Activated naive CD8-positive, alpha-beta T cell treated with anti-CD3 and anti-CD28 coated beads for 36 hours (primary cell): ENCODE data around the gene HOXA6. TPM values are rescaled to one million over a fixed set of nuclear protein-coding genes. Genes with fewer than 3 reads are reported as not detected.

Source experiments
- DNase-seq: peaks from one replicate; pipeline ENCODE4 v3.0.0; 2021
- H3K27ac Mint-ChIP-seq: one replicate; pipeline ENCODE4 v1.8.0; 2022; ENCODE audit warnings: mild to moderate bottlenecking, moderate library complexity, mixed read lengths
- H3K27me3 Mint-ChIP-seq: one replicate; pipeline ENCODE4 v1.8.0; 2022; ENCODE audit warnings: mild to moderate bottlenecking, mixed read lengths
- H3K36me3 Mint-ChIP-seq: one replicate; pipeline ENCODE4 v1.8.0; 2021; ENCODE audit warnings: mild to moderate bottlenecking, mixed read lengths
- H3K4me1 Mint-ChIP-seq: one replicate; pipeline ENCODE4 v1.8.0; 2021; ENCODE audit warnings: mixed read lengths
- H3K4me3 Mint-ChIP-seq: one replicate; pipeline ENCODE4 v1.8.0; 2022; ENCODE audit warnings: mild to moderate bottlenecking, moderate library complexity, mixed read lengths
- H3K9me3 Mint-ChIP-seq: one replicate; pipeline ENCODE4 v1.8.0; 2022; ENCODE audit warnings: mixed read lengths
- total RNA-seq, 2 experiments: library from RNA; stranded (reverse); gene quantifications; one replicate each; pipeline ENCODE4 v1.2.3, GENCODE V29; 2021

The HOXA6 gene
- total RNA-seq, 2 experiments from 2014 or later: not detected

DNA sequence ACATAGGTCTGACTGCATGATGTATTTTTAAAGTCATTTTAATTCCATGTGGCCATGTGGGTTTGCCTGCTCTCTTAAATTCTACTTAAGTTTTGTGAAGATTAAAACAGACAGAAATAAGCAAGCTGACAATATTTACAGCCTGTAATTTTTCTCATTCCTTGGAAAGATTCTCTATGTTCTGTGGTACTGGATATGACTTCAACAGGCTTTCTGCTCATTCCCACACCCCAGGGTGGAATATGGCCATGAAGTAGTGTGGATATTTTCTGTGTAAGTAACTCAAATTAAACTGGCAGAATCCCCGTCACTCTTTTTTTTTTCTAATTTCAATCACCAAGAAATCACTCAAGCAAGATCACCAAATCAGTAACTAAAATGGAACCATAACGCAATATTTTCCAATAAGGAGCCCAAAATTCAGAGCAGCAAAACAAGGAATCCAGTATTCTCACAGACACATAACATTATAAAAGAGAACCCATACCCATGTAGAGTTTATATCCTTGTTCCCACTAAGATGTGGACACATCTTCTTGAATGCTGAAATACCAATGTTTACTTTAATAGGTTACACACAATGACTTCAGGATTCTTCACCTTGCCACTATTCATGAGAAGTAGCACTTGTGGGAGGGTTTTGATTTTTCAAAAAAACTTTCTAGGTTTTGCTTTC, 9.8 kb downstream of the HOXA6 start:
- Mint-ChIP-seq H3K4me1 (peaks cover 20% of the 10 kb centered on the region), H3K27me3 (peaks cover 76% of the 10 kb centered on the region), H3K27ac (no peak overlapping the region), H3K9me3 (no peaks in the 10 kb centered on the region), H3K36me3 (peaks cover 1% of the 10 kb centered on the region), H3K4me3 (no peak overlapping the region)
- DNase-seq: no peak

DNA sequence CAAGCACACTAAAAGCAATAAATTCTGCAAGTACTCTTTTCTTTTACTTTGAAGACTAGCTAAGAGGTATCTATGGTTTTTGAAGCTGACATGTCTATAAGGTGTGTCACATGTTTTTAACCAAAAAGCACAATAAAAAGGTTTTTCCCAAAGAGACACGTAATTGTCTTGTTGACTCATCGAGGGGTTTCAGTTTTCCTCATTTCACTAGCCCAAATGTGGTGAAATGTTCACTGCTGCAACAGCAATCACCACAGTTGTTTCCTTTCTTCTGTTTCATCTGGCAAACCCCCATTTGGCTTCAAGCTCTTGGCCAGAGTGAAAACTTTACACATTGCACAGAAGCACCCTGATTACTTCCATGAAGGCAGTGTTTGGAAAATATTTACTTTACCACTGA, 13.2 kb downstream of the HOXA6 start:
- Mint-ChIP-seq H3K27ac (no peak overlapping the region), H3K4me3 (no peak overlapping the region), H3K36me3 (no peaks in the 10 kb centered on the region), H3K9me3 (no peaks in the 10 kb centered on the region), H3K27me3 (peaks cover 79% of the 10 kb centered on the region), H3K4me1 (peaks cover 20% of the 10 kb centered on the region)
- no peak for DNase-seq

DNA sequence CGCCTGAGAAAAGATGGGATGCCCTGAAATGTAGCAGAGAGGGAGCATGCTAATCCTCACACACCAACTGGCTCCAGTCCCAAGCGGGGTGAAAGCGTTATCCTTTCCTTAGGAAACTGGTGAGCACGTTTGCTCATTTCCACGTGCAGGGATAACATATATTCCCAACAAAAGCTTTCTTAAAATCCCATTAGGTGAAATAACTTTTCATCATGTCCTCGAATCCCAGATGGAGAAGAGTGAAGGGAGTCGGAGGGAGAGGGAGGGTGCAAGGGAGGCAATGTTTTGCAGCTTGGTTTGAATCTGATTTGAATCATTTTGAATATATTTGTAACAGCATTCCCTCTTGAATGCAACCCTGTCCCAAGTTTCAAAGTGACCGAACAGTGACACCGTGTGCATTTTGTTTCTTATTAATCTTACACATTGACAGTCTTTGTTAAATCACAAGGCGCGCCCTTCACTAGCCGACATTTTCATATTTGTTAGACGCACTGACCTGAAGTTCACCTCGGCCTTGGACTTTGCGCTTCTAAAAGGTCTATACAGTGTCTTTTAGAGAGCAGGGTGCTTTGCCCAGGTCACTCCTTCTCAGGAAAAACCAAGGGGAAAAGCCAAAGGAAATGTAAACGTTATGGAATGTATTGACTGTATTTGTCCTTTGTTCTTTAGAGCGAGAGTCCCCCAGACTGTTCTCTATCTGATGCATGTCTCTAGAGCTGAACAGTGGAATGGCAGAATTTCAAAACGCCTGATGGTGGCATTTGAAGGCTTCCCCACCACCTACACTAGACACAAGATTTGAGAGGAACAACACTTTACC, 14.0 kb downstream of the HOXA6 start:
- no peak overlapping the region for H3K27ac Mint-ChIP-seq
- peaks cover 82% of the 10 kb centered on the region for H3K27me3 Mint-ChIP-seq
- peaks cover 20% of the 10 kb centered on the region for H3K4me1 Mint-ChIP-seq
- H3K36me3 Mint-ChIP-seq: no peaks in the 10 kb centered on the region
- no peak overlapping the region for H3K4me3 Mint-ChIP-seq
- H3K9me3 Mint-ChIP-seq: no peaks in the 10 kb centered on the region
- no peak for DNase-seq

DNA sequence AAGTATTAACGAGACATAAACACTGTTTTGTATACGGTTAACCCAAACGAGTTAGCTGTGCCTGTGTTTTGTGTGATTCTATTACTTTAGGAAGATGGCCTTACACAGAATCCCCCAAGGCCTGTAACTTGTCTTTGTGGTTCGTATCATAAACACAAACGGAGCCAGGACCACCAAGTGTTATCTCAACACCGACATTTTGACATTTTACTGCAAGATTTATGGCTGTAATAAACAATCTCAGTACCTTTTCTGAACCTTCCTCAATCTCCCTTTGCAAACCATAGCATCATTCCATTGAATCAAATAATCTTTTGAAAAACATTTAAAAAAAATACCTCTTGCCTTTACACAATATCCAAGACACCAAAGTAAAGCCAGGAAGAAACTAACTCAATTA, 14.6 kb downstream of the HOXA6 start:
- no peak for DNase-seq
- Mint-ChIP-seq H3K4me3 (no peak overlapping the region), H3K27me3 (peaks cover 77% of the 10 kb centered on the region), H3K27ac (no peak overlapping the region), H3K36me3 (no peaks in the 10 kb centered on the region), H3K4me1 (peaks cover 20% of the 10 kb centered on the region), H3K9me3 (no peaks in the 10 kb centered on the region)

DNA sequence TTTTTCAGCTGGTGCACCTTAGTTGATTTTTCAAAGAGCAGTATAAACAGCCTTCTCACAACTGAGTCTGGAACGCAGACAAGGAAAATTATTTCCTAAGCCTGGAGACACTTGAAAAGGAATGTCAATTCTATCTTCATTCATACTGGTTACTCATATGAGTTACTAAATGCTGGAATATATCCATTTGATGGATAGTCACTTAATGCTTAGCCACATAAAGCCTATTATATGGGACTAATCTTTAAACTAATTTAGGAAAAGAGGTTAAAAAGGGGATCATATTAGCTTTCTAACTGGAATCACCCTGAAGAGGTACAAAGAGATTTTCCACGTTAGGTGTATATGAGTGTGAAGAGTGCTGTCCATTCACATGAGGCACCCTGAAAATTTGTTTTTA, 15.4 kb downstream of the HOXA6 start:
- no peaks in the 10 kb centered on the region for H3K9me3 Mint-ChIP-seq
- no peak overlapping the region for H3K27ac Mint-ChIP-seq
- peaks cover 18% of the 10 kb centered on the region for H3K4me1 Mint-ChIP-seq
- H3K27me3 Mint-ChIP-seq: peaks cover 77% of the 10 kb centered on the region
- H3K4me3 Mint-ChIP-seq: no peak overlapping the region
- H3K36me3 Mint-ChIP-seq: no peaks in the 10 kb centered on the region
- no peak for DNase-seq

DNA sequence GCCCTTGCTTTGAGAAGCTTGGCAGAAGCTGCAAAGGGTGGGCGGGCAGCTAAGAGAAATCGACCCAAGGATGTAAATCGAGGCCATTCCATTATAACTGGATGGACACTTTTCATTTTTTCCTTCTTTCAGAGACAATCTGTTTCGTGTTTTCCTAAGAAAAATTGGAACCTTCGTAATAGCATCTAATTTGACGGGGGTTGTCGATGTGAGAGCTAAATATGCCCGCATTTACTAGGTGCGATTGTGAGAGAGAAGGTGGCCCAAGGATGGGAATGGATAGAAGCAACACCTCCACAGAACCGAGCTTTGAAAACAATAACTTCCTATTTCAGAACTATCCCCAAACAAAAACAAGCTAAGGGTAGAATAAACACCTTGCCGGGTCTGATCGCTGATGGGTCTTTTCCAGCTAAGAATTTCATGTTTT, 16.2 kb downstream of the HOXA6 start:
- DNase-seq: no peak
- H3K4me1 Mint-ChIP-seq: peaks cover 16% of the 10 kb centered on the region
- H3K36me3 Mint-ChIP-seq: no peaks in the 10 kb centered on the region
- H3K9me3 Mint-ChIP-seq: no peaks in the 10 kb centered on the region
- peaks cover 72% of the 10 kb centered on the region for H3K27me3 Mint-ChIP-seq
- peak overlapping the region; percentile 60 for H3K4me3 Mint-ChIP-seq
- no peak overlapping the region for H3K27ac Mint-ChIP-seq

DNA sequence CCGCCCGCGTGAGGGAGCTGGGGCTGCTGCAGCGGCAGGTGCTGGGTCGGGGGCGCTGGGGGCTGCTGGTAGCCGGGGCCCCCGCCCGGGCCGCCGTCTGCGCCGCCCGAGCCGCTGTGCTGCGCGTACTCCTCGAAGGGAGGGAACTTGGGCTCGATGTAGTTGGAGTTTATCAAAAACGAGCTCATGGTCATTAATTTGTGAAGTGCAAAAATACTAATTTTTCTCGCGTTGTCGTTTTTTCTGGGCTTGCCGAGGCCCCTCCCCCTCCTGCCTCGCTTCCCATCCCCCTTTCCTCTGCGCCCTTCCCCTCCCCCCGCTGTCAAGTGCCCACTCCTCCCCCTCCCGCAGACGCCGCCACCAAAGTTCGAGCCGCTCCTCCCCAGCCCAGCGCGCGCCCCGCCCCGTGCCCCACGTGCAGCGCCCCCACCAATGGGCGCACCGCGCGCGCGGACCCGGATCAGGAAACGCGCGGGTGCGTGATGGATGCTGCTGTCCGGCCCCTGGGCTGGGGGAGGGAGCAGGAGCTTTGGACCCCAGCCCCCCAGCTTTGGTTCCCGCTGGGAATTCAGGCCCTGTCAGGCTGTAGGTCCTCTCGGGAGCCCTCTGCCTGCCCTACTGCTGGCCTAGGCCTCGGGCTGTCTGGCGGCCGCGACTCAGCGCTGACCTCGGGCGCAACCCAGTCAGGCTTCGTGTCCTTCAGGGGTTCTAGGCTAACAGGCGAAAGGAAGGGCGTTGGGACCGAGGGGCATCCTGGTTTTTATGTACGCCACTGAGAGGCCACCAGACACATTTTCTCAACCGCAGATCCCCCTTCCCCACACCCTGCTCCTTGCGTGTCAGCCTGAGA, 16.8 kb downstream of the HOXA6 start, which contains the start of gene HOXA4:
TSS of gene HOXA4 (minus strand) at position 218 of the 850 bp plus-strand sequence. CDS start at position 194, 24 bp downstream.
- DNase-seq: peak; percentile 80
- peaks cover 66% of the 10 kb centered on the region for H3K27me3 Mint-ChIP-seq
- peaks cover 16% of the 10 kb centered on the region for H3K4me1 Mint-ChIP-seq
- no peaks in the 10 kb centered on the region for H3K36me3 Mint-ChIP-seq
- no peaks in the 10 kb centered on the region for H3K9me3 Mint-ChIP-seq
- H3K4me3 Mint-ChIP-seq: peak within 1 kb of the TSS; percentile 60
- no peak within 1 kb of the TSS for H3K27ac Mint-ChIP-seq

DNA sequence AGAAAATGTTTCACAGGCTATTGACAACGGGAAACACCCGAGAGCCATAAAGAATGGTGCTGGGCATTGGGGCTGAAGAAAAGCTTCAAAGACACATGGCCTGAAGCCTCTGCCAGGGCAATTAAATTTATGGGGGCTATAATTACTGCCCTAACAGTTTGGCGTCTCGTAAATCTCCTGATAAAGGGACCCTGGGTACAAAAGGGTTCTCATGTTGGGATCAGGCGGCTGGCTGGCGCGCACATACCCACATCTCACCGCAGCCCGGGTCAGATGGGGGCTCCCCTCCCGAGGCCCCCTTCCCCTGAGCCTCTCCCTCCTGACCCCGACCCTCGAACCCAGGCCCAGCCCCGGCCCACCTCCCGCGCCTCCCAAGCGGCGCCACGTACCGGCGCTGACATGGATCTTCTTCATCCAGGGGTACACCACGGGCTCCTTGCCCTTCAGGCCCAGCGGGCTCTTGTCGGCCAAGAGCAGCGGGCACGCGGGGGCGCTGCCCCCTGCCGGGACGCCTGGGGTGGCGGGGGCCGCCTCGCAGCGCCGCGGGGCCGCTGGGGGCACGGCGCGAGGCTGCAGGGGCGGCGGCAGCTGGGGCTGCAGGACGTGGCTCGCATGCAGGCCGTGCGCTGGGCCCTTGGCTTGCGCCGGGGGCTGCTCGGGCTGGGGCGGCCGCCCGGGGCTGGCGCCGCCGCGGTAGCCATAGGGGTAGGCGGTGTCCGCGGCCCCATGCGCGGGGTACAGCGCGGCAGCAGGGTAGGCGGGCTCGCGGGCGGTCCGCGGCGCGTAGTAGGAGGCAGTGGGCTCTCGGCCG, 17.6 kb downstream of the HOXA6 start:
- no peaks in the 10 kb centered on the region for H3K9me3 Mint-ChIP-seq
- H3K27me3 Mint-ChIP-seq: peaks cover 63% of the 10 kb centered on the region
- H3K36me3 Mint-ChIP-seq: no peaks in the 10 kb centered on the region
- H3K4me1 Mint-ChIP-seq: peaks cover 12% of the 10 kb centered on the region
- no peak for DNase-seq
- no peak overlapping the region for H3K4me3 Mint-ChIP-seq
- no peak overlapping the region for H3K27ac Mint-ChIP-seq

DNA sequence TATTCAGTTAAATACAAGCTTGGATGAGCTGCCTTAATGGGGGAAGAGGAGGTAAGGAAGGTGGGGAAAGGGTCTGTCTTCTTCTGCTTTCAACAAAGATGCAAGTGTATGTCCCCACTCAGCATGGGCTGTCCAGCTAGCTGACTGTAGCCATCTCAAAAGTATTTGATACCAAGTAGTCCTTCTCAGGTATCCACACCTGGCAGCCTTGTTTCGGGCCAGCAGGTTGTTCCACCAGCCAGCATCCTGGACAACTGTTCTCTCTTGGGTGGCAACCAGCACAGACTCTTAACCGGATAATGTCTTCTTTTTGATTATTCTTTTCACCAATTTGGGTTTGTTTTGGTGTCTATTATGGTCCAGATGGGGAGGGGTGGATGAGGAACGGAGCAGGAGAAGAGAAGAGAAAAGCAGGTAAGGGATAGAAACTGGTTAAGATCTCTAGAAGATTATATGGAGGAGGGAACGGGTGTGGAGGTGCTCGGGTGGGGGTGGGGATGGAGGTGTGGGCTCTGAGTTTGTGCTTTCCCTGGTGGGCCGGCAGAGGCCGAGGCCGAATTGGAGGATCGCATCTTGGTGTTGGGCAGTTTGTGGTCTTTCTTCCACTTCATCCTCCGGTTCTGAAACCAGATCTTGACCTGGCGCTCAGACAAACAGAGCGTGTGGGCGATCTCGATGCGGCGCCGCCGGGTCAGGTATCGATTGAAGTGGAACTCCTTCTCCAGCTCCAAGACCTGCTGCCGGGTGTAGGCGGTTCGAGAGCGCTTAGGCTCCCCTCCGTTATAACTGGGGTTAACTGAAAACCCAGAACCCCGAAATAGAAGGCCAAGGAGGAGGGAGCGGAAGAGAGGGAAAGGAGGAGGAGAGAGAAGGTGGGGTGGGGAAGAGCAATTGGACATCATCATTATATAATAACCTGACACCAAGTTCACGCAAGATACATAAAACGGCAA, 18.5 kb downstream of the HOXA6 start:
- H3K9me3 Mint-ChIP-seq: no peaks in the 10 kb centered on the region
- no peaks in the 10 kb centered on the region for H3K36me3 Mint-ChIP-seq
- H3K27ac Mint-ChIP-seq: no peak overlapping the region
- H3K27me3 Mint-ChIP-seq: peaks cover 54% of the 10 kb centered on the region
- H3K4me3 Mint-ChIP-seq: no peak overlapping the region
- no peak for DNase-seq
- H3K4me1 Mint-ChIP-seq: peaks cover 4% of the 10 kb centered on the region

DNA sequence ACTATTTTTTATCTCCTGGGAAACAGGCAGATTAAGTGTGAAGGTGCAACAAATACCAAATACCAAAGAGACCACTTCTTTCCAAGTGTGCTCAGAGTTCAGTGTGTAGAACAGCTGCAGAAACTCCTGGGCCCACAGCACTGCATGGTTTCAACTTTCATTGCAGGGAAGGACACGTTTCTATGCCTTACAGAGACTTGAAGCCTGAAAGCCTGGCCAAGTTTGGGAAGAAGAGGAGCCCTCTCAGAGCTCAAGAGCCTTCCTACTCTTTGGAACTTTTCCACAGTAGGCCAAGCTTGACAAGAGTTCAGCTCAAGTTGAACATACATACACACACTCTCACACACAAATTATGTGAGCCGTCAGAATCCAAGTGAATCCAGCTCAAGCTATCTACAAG, 19.5 kb downstream of the HOXA6 start:
- no peak overlapping the region for H3K27ac Mint-ChIP-seq
- H3K9me3 Mint-ChIP-seq: no peaks in the 10 kb centered on the region
- DNase-seq: no peak
- no peaks in the 10 kb centered on the region for H3K36me3 Mint-ChIP-seq
- H3K4me3 Mint-ChIP-seq: no peak overlapping the region
- H3K4me1 Mint-ChIP-seq: no peaks in the 10 kb centered on the region
- H3K27me3 Mint-ChIP-seq: peaks cover 44% of the 10 kb centered on the region

DNA sequence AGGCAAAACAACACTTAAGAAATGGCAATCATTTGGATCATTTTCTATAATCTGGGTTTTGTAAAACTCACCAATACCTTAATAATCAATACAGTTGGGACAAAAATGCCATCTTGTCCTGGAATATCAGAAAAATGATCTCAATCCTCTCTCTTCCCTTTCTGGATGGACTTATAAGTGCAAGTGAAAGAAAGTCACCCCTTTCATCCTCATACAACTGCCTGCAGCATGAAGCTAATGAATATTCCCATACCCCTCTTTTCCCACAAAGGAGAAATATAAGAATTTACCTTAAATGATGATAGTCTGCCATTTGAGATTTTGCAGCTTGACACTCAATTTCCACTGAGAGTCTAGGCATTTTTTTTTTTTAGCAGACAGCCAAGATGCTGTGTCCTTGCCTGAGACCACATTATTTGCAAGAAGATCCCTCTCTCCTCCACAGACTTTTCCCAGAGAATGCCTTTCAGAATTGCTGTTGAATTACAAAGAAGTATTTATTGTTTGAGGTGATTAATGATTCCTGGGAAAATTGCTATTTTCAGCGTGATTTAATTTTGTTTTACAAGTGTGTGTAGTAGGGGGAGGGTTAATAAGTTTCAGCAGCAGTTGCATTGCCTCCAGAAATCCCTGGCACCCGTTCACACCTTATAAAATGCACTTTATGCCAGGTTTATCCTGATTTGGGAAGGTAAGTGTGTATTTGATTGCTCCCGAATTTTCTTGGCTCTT, 20.8 kb downstream of the HOXA6 start:
- Mint-ChIP-seq H3K9me3 (no peaks in the 10 kb centered on the region), H3K4me1 (no peaks in the 10 kb centered on the region), H3K27ac (no peak overlapping the region), H3K36me3 (no peaks in the 10 kb centered on the region), H3K27me3 (peaks cover 34% of the 10 kb centered on the region), H3K4me3 (no peak overlapping the region)
- DNase-seq: no peak

DNA sequence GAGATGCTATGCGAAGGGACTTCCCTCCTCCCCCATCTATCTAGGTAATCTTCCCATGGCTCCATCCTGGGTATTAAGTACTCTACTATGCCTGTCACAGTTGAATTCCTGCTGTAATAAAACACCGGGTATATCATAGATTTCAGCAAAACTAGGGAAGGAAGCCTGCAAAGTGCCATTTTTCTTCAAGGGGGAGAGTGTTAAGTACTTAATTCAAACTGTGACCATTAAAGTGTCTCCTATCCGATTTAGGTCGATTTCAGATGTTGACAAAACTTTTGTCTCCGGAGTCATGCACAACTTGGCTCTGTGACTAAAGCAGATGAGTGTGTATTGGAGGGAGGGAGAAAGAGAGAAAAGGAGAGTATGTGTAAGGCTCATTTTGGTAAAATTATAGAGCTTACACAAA, 21.6 kb downstream of the HOXA6 start:
- Mint-ChIP-seq H3K9me3 (no peaks in the 10 kb centered on the region), H3K4me3 (no peak overlapping the region), H3K4me1 (no peaks in the 10 kb centered on the region), H3K36me3 (no peaks in the 10 kb centered on the region), H3K27ac (no peak overlapping the region), H3K27me3 (peaks cover 28% of the 10 kb centered on the region)
- DNase-seq: no peak
